HK-2 (cell line): ENCODE results near the gene UVSSA.

Source experiments
- DNase-seq: peaks from one replicate; pipeline ENCODE4 v3.0.0-alpha.2; 2018; ENCODE audit not compliant: unreplicated experiment

The UVSSA gene

DNA sequence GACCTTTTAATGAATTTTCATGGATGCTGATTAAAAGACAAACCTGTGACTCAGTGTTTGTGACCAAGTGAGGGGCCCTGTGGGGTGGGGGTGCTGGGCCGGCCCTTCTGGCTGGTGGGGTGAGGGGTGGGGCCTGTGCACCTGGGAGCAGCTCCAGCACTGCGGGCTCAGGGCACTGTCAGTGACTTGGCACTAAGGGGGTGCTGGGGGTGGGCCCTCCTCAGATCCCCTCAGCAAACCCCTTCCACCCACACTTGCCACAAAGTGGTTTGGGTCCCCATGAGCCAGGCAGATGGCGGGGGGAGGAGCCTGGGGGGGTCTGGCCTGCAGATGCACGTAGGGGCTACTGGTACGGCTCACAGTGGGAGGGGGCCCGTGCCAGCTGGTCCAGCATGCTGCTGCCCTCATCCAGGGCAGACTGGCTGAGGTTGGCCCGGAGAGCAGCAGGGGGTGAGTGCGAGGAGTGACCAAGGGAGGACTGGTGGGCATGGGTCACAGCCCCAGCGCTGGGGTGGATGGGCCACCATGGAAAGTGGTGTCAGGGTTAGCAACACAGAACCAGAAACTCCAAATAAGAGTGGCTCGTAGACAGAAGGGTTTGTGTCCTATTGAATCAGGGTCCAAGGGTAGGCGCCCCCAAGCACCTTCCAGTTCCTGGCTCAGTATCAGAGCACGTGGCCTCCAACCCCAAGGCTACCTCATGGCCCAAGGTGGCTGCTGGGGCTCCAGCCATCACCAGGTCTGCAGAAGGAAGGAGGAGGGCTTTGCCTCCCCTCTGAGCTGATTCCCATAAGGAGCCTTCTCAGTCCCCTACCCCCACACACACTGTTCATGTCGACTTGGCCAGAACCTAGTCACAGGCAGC is 49.2 kb downstream of the UVSSA start:
- DNase-seq: no peak

DNA sequence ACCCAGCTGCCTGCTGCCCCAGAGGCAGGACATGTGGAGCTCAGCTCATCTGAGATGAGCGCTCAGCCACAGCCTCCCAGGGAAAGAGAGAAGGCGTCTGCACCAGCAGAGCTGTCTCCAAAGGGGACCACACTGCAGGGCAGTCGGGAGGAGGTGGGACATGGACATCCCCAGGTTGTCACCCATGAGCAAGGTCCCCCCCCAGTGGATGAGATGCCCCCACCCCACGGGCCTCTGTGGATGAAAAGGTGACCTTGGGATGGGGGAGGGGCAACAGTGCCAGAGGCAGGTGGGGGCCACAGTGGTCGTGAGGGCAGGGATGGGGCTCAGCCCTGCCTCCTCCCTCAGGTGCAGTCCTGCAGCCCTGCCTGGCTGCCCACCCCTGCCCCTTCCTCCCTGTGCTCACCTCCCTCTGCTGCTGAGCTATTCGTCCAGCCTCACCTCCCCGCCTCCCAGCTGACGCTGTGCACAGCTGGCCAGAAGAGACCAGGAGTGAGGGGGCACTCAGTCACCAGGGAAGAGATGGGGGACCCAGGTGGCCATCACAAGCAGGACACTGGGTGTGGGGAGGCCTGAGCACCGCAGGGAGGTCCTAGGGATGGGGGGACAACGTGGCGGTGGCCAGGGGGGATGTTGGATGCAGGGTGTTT is 49.9 kb downstream of the UVSSA start:
- DNase-seq: no peak

DNA sequence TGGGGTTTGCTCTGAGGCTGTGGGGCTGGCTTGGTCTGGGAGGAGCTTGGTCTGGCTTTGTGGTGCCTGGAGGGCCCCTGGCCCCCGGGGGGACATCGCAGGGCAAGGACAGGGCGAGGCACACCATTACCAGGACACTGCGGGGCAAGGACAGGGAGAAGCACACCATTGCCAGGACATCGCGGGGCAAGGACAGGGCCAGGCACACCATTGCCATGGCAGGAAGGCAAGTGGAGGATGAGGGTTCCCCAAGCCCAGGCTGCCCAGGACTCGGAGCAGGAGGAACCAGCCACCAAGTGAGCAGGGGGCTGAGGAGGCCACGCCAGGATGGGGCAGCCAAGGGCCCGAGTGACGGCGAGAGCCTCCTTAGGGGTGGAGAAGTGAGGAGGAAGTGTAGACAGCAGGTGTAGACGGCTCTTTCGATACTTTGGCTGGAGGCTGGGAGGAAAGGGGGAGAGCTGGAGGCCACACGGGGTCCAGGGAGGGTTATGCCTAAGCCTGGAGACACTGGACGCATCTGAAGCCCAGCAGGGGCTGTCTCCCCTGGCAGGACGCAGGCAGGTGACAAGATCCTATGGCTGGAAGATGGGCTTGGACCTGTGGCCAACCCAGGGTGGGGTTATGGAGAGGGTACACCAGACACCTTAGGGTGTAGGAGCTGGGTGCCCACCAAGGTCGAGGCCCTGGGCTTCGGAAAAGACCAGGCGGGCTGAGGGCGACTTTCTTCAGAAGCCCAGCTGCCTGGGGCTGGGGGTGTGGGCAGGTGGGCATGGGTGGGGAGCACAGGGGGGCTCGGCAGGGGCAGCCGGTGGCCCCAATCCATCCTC is 51.9 kb downstream of the UVSSA start:
- DNase-seq: no peak

DNA sequence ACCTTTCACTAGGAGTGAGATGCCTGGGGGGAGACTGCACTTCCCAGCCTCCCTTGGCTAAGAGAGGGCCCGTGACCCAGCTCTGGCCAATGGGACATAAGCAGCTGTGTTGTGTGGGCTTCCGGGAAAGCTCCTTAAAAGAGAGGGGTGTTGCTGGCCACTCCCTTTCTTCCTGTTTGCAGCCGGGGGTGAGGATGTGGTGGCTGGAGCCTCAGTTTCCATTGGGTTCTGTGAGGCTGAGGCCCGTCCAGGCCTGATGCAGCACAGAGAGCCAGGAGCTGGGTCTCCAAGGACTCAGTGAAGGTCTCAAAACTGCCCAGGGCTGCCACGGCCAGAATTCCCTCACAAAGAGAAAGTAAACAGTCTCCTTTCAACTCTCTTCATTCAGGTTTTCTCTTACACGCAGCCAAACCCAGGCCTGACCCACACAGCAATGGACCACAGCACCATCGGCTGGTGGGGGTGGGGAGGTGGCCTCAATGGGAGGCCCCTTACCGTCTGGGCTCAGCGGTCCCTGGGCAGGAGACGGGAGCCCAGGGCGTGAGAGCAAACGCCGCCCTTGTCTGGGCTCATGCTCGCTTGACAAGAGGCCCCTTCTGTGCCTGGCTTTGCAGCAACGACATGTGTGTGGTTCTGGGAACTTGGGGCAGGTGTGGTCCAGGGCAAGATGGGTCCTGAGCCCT is 52.6 kb downstream of the UVSSA start:
- no peak for DNase-seq

DNA sequence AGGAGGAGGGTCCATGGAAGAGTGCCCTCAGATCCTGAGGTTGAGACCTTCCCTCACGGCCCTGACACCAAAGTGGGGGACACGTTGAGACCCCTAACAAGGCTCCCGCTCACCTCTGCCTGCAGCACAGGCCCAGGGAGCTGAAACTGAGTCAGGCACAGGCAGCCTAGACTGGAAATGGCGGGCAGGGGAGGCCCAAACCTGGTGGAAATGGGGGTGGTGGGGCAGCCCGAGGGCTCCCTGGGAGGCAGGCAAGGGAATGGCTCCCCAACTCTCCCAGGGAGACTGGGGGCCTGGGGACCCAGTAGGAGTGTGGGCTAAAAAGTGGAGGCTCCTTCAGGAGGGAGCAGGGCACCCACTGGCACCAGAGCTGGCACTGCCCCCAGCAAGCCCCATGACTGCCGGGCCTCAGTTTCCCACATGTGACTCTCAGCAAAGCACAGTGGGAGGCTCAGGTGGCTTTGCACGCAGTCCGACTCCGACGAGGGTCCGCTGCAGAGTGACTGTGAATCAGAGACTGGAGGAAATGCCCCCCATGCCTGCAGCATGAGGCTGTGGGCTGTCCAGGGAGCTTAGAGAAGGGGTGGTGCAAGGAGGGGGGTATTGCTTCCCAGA is 53.3 kb downstream of the UVSSA start:
- DNase-seq: no peak

DNA sequence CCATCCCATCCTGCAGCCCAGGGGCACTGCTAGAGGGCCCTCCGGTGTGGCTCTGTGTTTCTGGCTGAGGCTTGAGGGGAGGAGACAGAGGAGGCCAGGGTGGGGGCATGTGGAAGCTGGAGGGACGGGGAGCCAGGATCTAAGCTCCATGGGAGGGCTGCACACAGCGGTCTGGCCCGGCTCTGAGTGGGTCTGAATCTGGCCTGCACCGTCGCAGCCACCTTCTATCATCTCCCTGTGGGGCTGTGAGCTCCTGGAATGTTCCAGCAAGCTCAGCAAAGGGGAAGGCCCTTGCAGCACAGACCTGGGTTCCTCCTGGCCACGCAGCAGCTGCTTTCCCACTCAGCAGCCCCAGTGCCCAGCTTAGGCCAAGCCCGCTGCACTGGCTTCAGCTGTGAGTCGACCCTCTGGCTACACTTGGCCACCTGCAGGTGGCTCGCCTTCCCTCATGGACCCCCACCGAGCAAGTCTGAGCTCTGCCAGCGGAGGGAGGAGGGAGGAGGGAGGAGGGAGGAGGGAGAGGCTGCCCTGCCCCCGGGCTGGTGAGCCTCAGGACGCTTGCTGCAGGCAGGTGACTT is 53.9 kb downstream of the UVSSA start:
- DNase-seq: no peak

DNA sequence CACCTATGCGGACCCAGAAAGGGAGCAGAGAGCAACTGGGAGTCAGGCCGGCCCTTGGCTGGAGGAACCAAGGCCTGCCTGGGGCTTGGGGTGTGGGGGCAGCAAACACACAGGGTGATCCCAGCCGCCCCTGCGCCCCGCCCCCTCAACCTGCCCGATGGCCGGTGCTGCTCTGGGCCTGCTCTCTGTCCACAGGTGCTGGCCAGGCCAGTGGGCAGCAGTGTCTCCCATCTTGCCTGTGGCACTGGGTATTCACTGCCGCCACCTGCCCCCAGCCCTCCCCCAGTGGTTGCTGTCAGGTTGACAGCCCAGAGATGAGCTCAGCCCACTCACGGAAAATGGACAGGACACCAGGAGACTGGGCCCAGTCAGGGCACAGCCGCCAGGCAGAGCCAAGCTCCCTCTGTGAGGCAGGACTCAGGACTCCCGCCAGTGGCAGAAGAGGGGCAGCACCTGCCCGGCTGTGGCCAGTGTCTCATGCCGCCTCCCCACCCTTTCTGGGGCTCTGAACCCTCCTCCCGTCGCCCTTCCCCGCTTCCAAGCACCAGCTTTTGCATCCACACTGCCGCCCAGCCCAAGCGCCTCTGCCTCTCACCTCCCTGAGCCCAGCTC is 54.5 kb downstream of the UVSSA start:
- no peak for DNase-seq

DNA sequence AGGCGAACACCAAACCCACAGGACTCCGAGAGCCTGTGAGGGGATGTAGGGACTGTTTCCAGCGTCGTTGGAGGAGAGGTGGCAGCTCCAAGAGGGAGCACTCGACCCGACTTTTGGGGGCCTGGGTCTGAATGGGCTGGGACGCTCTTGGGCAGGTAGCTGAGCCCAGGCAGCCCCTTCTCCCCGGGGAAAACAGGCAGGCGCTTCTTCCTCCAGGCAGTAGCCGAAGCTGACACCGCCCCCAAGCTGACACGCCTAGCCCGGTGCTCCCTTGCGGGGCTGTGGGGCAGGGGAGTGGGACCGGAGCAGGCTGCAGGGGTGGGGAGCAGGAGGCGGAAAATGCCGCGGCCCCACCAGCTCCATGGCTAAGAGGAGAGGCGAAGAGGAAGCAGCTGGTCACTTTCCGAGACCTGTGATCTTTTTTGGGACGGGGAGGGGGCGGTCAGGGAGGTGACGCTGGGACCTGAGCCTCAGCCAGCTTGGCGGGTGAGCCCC is 55.1 kb downstream of the UVSSA start:
- DNase-seq: no peak

DNA sequence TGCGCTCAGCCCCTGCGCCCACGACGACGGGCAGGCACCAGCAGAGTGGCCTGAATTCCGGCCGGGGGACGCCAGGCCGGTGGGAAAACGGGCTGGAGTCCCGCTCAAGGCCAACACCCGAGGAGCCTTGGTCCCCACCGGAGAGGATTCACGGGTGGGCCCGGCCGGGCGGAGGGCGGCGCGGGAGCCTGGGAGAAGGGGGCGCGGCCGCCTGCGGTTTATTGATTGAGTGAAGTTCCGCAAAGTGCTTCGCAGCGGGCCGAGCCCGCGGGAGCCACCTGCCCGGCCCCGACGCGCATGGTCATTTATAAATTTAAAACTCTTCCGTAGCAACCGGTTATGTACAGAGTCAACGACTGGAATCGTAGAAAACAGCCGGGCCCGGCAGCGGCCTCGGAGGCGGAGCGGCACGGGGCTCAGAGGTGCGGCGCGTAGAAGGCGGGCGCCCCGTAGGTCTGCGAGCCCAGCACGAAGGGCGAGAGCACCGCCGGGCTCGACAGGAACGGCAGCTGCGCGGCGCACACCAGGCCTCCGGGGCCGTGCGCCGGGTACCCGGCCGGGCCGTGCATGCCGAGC is 55.6 kb downstream of the UVSSA start:
- DNase-seq: no peak

DNA sequence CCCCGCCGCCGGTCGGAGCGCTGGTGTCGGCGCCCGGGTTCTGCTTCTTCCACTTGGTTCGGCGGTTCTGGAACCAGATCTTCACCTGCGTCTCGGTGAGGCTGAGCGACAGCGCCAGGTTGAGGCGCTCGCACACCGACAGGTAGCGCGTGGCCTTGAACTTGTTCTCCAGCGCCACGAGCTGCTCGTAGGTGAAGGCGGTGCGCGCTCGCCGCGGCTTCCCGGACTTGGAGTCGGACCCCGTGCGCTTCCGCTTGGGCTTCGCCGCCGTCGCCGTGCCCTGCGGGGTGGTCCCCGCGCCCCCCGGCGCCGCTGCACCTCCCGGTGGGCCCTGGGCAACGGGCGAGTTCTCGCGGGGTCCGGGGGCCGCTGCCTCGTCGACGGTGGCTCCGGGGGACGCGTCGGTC is 56.2 kb downstream of the UVSSA start:
- no peak for DNase-seq

DNA sequence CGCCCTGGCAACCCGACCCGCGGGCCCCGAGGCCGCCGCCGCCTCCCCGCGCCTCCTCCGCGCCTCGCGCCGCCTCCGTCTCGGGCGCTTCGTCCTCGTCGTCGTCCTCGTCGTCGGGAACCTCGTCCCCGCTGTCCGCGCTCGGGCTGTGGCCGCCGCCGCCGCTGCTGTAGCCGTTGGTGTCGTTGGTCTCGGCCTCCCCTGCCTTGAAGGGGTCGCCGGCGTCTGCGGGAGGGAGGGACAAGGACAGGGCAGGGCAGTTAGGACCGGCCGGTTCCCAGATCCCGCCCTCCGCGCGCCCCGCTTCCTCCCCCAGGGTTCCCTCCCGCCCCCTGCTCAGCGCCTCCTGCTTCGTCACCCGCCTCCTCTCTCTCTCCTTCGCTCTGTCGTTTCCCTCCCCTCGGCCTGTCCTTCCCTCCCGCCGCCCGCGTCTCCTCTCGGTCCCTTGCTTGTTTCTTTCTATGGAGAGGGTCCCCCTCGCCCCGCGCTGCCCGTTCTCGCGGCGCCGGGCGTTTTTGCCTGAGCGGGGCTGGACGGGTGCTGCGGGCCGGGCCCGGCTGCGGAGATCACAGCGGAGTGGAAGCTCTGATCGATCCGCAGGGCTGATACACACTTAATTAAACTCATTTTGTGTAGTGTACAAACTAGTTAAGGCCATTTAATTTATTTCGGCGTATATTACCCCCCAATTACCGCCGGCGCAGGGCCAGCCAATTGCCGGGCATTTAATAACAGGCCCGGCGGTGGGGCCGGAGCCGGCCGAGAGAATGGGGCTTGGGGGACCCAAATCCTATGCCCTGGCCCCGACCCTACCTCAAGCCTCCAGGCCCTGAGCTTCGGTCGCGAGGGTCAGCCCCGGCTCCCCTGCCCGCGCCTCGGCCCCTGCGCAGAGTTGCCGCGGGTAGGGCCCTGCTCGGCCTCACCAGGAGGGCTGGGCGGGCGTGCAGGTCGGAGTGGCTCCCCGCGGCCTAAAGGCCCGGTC is 56.9 kb downstream of the UVSSA start:
- DNase-seq: no peak

DNA sequence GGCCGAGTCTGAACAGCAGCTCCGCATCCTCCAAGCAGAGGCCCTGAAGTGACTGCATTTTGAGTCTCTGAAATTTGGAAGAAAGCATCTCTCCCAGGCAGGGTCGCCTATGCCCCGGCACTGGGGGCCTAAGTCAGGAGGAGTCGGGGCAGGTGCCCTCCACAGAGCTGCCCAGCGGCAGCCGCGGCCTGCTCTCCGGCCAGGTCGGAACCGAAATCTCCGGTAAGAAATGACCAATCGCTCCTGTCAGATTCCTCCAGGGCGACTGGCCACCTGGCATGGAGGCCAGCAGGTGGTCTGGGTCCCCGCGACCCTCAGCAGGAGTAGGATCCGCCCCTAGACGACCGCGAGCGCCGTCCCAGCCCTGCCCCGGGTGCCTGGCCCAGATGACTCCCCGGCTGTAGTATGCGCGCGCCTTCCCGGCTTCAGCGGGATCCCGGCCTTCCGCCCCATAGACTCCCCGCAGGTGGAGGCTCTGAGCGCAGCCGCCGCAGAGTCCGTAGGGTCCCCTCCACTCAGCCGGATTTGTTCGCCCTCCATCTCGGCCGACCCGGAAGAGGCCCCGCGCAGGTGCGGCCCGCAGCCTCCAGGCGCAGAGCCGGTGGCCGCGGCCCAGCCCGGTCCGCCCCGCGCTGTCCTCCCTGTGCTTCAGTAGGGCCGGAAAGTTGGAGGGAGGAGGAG is 57.7 kb downstream of the UVSSA start:
- DNase-seq: no peak

DNA sequence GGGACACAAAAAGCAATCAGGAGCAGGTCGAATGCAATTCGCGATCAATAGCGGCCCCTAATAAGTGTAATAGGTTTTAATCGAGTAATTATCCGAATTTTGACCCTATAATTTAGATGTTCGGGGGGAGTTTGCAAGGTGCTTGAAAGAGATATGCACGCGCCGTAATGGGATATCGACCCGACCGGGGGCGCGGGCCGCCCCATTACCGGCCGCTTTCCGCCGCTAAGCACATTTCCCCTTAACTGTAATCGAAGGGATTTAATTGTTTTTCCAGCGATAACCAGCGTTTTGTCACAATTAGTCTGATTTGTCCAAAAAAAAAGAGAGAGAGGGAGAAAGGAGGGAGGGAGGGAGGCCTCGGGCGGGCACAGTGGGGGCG is 58.2 kb downstream of the UVSSA start:
- no peak for DNase-seq

DNA sequence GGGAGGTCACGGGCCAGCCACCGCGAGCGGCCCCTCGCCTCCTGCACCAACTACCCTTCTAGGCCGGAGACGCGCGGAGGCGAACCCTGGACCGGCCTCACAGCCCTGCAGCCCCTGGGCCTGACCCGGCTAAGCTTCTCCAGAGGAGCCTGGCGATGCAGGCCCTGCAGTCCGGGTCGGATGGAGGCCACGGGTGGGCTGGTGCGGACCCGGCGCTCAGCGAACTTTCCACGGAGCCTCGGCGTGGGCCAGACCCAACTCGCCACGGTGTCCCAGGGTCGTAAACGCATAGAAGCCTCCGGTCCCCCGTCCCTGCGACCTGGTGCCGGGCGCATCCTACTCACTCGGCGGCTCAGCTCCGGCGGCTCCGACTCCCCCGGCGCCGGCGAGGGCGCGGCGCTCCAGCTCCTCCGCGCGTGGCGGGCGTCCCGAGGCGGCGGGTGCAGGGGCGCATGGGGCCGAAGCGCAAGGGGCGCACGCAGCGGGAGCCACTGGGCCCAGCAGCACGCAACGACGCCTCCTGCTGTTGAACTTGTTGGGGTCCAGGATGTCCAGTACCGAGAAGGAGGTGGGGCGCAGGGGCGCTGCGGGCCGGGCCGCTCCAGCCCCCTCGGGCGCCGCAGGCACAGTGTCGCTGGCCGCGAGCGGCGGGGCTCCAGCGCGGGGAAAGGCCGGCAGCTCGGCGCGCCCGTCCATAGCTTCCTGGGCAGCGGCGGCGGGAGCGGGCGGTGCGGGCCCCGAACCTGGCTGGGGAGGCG is 58.8 kb downstream of the UVSSA start:
- DNase-seq: no peak

DNA sequence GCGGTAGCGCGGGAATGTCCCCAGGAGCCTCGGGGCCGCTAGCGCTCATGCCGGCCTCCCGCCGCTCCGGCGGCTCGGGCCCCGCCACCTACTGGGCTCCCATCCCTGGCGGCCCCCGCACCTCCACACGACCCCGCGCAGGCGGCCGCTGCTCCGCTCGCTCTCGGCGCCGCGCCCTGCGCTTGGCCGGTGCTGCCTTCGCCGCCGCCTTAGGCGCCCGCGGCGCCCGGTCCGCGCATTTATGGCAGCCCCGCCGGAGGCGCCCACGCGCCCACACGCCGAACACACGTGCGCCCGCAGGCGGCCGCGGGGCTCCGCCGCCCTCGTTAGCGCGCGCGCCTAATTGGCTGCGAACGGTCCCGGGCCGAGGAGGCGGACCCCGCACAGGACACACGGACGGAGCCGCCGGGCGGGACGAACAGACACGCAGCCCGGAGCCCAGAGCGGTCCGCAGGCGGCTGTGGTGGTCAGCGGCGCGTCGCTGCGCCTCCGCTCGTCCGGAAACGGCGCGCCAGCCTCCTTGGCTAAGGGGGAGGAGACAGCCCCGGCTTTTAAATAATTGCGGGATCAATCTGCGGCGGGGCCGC is 59.5 kb downstream of the UVSSA start, which contains the start of gene NKX1-1:
Gene NKX1-1, minus strand, starts transcription at position 49 of the 587 bp plus-strand sequence. Its CDS starts 0 bp downstream, at position 49.
- DNase-seq: no peak

DNA sequence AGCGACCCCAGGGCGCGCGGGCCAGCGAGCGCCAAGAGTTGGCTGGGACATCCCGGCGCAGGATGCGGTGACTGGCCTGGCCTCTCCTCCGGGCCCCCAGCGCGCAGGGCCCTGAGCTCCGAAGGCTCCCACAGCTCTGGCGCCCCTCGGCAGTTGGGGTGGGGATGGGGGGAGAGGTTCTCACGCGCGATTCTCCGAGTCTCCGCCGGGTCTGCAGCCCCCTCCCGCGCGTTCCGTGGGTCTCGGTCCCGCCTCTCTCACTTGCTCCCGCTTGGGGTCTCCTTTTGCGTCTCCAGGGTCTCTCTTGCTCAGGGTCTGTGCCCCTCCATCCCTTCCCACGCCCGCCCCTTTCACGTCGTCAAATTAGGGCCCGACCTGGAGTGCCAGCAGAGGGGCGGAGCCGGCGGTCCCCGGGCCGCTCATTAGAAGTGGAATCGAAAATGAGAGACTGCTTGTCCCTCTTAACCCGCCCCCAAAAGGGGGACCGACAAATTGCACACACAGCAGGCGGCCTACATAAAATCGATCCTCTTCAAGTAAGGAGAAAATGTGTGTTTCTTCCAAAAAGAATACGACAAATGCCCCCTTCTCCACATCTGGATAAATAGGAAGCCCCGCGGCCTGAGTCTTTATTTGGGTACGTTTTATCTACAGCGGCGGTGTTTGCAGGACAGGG is 60.1 kb downstream of the UVSSA start:
- no peak for DNase-seq
